HEK293 (cell line): ENCODE results near the gene PRM3.
A peak's percentile ranks its signal among the peaks of the same experiment; 100 is the strongest.
"Not testable (repeated sequence)": the region's sequence is repeated elsewhere in the genome, so short reads cannot be mapped to it uniquely, and the experiment has no call there.

Experiments
- CTCF ChIA-PET: fragments of 350-600 bp; formaldehyde crosslinking; extraction: SDS; loops from one replicate; lab custom pipeline; 2021; ENCODE audit warnings: antibody characterized with exemption; lab: Yijun Ruan, JAX
- POLR2A ChIA-PET: fragments of 300-600 bp; formaldehyde crosslinking; extraction: SDS; loops from one replicate; lab custom pipeline; 2020; ENCODE audit warnings: antibody characterized with exemption, inconsistent platforms; lab: Yijun Ruan, JAX
- H3K27ac ChIP-seq: fragments of 200-500 bp; sonication (Bioruptor generic); 2 replicates; pipeline ENCODE4 v1.5.1; 2014; ENCODE audit warnings: low read depth, low read length, control low read depth, inconsistent platforms; ENCODE audit errors: extremely low read depth
- H3K36me3 ChIP-seq, 2 experiments: fragments of 200-500 bp in 1 of 2; sonication (Bioruptor generic) in 1 of 2; 1 replicate in 1 of 2; 2 replicates in 1 of 2; pipeline ENCODE4 v1.5.1; 2014 to 2017; ENCODE audit warnings: inconsistent platforms in 2 of 2, low read length in 2 of 2; ENCODE audit not compliant: control insufficient read depth in 2 of 2, insufficient read depth in 1 of 2
- H3K4me1 ChIP-seq: fragments of 200-500 bp; sonication (Bioruptor generic); 2 replicates; pipeline ENCODE4 v1.5.1; 2014; ENCODE audit warnings: mild to moderate bottlenecking, low read length, inconsistent platforms; ENCODE audit not compliant: control insufficient read depth, insufficient read depth
- H3K4me3 ChIP-seq: 2 replicates; pipeline ENCODE4 v1.5.1; 2011; ENCODE audit warnings: low read depth, mild to moderate bottlenecking, control low read depth, low read length, moderate library complexity
- H3K9me3 ChIP-seq: fragments of 200-500 bp; sonication (Bioruptor generic); 2 replicates; pipeline ENCODE4 v1.5.1; 2014; ENCODE audit warnings: low read depth, low read length, inconsistent platforms; ENCODE audit not compliant: control insufficient read depth, insufficient read depth
- BCL11A ChIP-seq: fragments of 450-650 bp; formaldehyde crosslinking; IDR thresholded peaks from 2 replicates; pipeline ENCODE4 v1.5.1; 2016; ENCODE audit warnings: low read depth, missing biosample characterization, missing genetic modification characterization
- IKZF3 ChIP-seq: fragments of 450-650 bp; IDR thresholded peaks from 2 replicates; pipeline ENCODE4 v1.5.0; 2018; ENCODE audit warnings: missing biosample characterization, mild to moderate bottlenecking, missing genetic modification characterization, moderate library complexity
- KLF1 ChIP-seq: fragments of 450-650 bp; formaldehyde crosslinking; IDR thresholded peaks from 2 replicates; pipeline ENCODE4 v1.5.1; 2016; ENCODE audit warnings: missing biosample characterization, missing genetic modification characterization
- KLF16 ChIP-seq: fragments of 450-650 bp; formaldehyde crosslinking; IDR thresholded peaks from 2 replicates; pipeline ENCODE4 v1.5.1; 2017; ENCODE audit warnings: missing biosample characterization, missing genetic modification characterization
- KLF9 ChIP-seq: fragments of 450-650 bp; formaldehyde crosslinking; IDR thresholded peaks from 2 replicates; pipeline ENCODE4 v1.5.1; 2016; ENCODE audit warnings: missing biosample characterization, missing genetic modification characterization, low read depth
- OSR2 ChIP-seq: fragments of 450-650 bp; formaldehyde crosslinking; IDR thresholded peaks from 2 replicates; pipeline ENCODE4 v1.5.1; 2016; ENCODE audit warnings: missing biosample characterization, missing genetic modification characterization
- ZBTB11 ChIP-seq: fragments of 450-650 bp; formaldehyde crosslinking; conservative IDR thresholded peaks from 2 replicates; pipeline ENCODE4 v1.5.1; 2016; ENCODE audit warnings: low read depth, missing biosample characterization, missing genetic modification characterization
- ZBTB48 ChIP-seq: fragments of 450-650 bp; formaldehyde crosslinking; IDR thresholded peaks from 2 replicates; pipeline ENCODE4 v1.5.1; 2016; ENCODE audit warnings: missing biosample characterization, missing genetic modification characterization
- ZNF112 ChIP-seq: fragments of 450-650 bp; formaldehyde crosslinking; IDR thresholded peaks from 2 replicates; pipeline ENCODE4 v1.5.0; 2017; ENCODE audit warnings: missing biosample characterization, missing genetic modification characterization
- ZNF132 ChIP-seq: fragments of 450-650 bp; formaldehyde crosslinking; IDR thresholded peaks from 2 replicates; pipeline ENCODE4 v1.5.1; 2017; ENCODE audit warnings: missing biosample characterization, missing genetic modification characterization, borderline replicate concordance
- ZNF133 ChIP-seq: fragments of 450-650 bp; formaldehyde crosslinking; IDR thresholded peaks from 2 replicates; pipeline ENCODE4 v1.5.1; 2016; ENCODE audit warnings: missing biosample characterization, missing genetic modification characterization
- ZNF24 ChIP-seq: fragments of 450-650 bp; formaldehyde crosslinking; IDR thresholded peaks from 2 replicates; pipeline ENCODE4 v1.5.1; 2016; ENCODE audit warnings: missing biosample characterization, missing genetic modification characterization
- ZNF350 ChIP-seq: fragments of 450-650 bp; formaldehyde crosslinking; IDR thresholded peaks from 2 replicates; pipeline ENCODE4 v1.5.0; 2017; ENCODE audit warnings: missing biosample characterization, mild to moderate bottlenecking, missing genetic modification characterization
- ZNF391 ChIP-seq: fragments of 450-650 bp; formaldehyde crosslinking; IDR thresholded peaks from 2 replicates; pipeline ENCODE4 v1.5.1; 2016; ENCODE audit warnings: low read depth, missing biosample characterization, missing genetic modification characterization, borderline replicate concordance
- ZNF394 ChIP-seq: fragments of 450-650 bp; formaldehyde crosslinking; IDR thresholded peaks from 2 replicates; pipeline ENCODE4 v1.5.1; 2016; ENCODE audit warnings: missing biosample characterization, missing genetic modification characterization, mild to moderate bottlenecking, moderate library complexity, borderline replicate concordance
- ZNF473 ChIP-seq: fragments of 450-650 bp; formaldehyde crosslinking; IDR thresholded peaks from 2 replicates; pipeline ENCODE4 v1.5.1; 2017; ENCODE audit warnings: missing biosample characterization, missing genetic modification characterization
- ZNF501 ChIP-seq: fragments of 450-650 bp; formaldehyde crosslinking; IDR thresholded peaks from 2 replicates; pipeline ENCODE4 v1.5.1; 2016; ENCODE audit warnings: missing biosample characterization, missing genetic modification characterization
- ZNF530 ChIP-seq: fragments of 450-650 bp; formaldehyde crosslinking; IDR thresholded peaks from 2 replicates; pipeline ENCODE4 v1.5.1; 2016; ENCODE audit warnings: low read depth, missing biosample characterization, missing genetic modification characterization
- ZNF645 ChIP-seq: fragments of 450-650 bp; formaldehyde crosslinking; IDR thresholded peaks from 2 replicates; pipeline ENCODE4; 2016; ENCODE audit warnings: missing biosample characterization, missing genetic modification characterization
- ZSCAN23 ChIP-seq: fragments of 450-650 bp; formaldehyde crosslinking; IDR thresholded peaks from 2 replicates; pipeline ENCODE4 v1.5.1; 2016; ENCODE audit warnings: missing biosample characterization, missing genetic modification characterization

Gene PRM3

GRCh38 chr16:11292076-11292748, 18.8 kb upstream of the PRM3 start:
- Histone ChIP-seq H3K36me3 (no peaks in the 10 kb centered on the region), H3K4me1 (no peaks in the 10 kb centered on the region; the same call in 1 of the 2 replicates), H3K9me3 (no peaks in the 10 kb centered on the region), H3K4me3 (no peak overlapping the region), H3K27ac (no peak overlapping the region)
- TF ChIP-seq ZNF645 (tag by site-specific recombination) (no peak), ZNF394 (tag by site-specific recombination) (no peak), KLF16 (no peak), KLF1 (tag by site-specific recombination) (no peak), KLF9 (tag by site-specific recombination) (no peak), ZNF112 (no peak), ZBTB48 (tag by site-specific recombination) (no peak)
- CTCF ChIA-PET = interaction anchor here (0.7 to 1.0 kb wide), 2 partner anchors 18 to 245 kb away, joined by 3 read pairs; no protein-coding TSS in a partner anchor
- POLR2A ChIA-PET = no interaction called here

GRCh38 chr16:11291091-11291703, 17.8 kb upstream of the PRM3 start:
- no peak overlapping the region for H3K27ac ChIP-seq
- TF ChIP-seq BCL11A (tag by site-specific recombination) (no peak), ZNF530 (no peak), OSR2 (tag by site-specific recombination) (peak; percentile 61)
- H3K9me3 ChIP-seq = no peaks in the 10 kb centered on the region
- ChIA-PET POLR2A (interaction anchor here (1.1 to 1.4 kb wide), 2 partner anchors 31 to 36 kb away, joined by 3 to 7 read pairs; partner anchors contain the start of gene SOCS1), CTCF (interaction anchor here (0.8 to 1.0 kb wide), 2 partner anchors 19 to 328 kb away, joined by 3 read pairs; no protein-coding TSS in a partner anchor)
- H3K36me3 ChIP-seq = no peaks in the 10 kb centered on the region
- H3K4me3 ChIP-seq = no peak overlapping the region
- no peaks in the 10 kb centered on the region; the same call in 1 of the 2 replicates for H3K4me1 ChIP-seq

- ChIA-PET POLR2A (interaction anchor here (1.1 to 1.4 kb wide), 2 partner anchors 30 to 35 kb away, joined by 3 to 7 read pairs; partner anchors contain the start of gene SOCS1), CTCF (no interaction called here)
- H3K27ac ChIP-seq = no peak overlapping the region
- TF ChIP-seq IKZF3 (tag by site-specific recombination) = no peak
- TF ChIP-seq ZNF391 (tag by site-specific recombination) = no peak
- TF ChIP-seq ZNF473 = no peak
- no peak for TF ChIP-seq ZNF24 (tag by site-specific recombination)
- TF ChIP-seq ZSCAN23 (tag by site-specific recombination) = no peak
- TF ChIP-seq ZNF133 (tag by site-specific recombination) = no peak
- TF ChIP-seq ZNF132 (tag by site-specific recombination) = no peak
- no peak for TF ChIP-seq ZBTB11 (tag by site-specific recombination)
- TF ChIP-seq ZNF350 (tag by site-specific recombination) = no peak
- no peak for TF ChIP-seq ZNF501 (tag by site-specific recombination)
- no peaks in the 10 kb centered on the region for H3K9me3 ChIP-seq
- H3K4me3 ChIP-seq = no peak overlapping the region
- H3K4me1 ChIP-seq = no peaks in the 10 kb centered on the region; the same call in 1 of the 2 replicates
- no peaks in the 10 kb centered on the region for H3K36me3 ChIP-seq
These were observed 16.9 kb upstream of the PRM3 start for GRCh38 chr16:11290102-11290893.

GRCh38 chr16:11289696-11290095, 16.3 kb upstream of the PRM3 start:
- POLR2A ChIA-PET, H3K9me3 ChIP-seq, H3K4me3 ChIP-seq, H3K36me3 ChIP-seq, CTCF ChIA-PET, H3K4me1 ChIP-seq, H3K27ac ChIP-seq: not testable (repeated sequence)
